Measurements from ENCODE around the gene AP1G2.
"Not testable (repeated sequence)": the region's sequence is repeated elsewhere in the genome, so short reads cannot be mapped to it uniquely, and the experiment has no call there.

AP1G2 gene

GRCh38 chr14:23610815-23611289, 43.3 kb upstream of the AP1G2 start:
- DNase-seq (ENCODE audit: low read depth) = no peak

GRCh38 chr14:23610090-23610814, 42.7 kb upstream of the AP1G2 start:
- H3K4me3 ChIP-seq (ENCODE audit: low read depth, low read length) = no peak overlapping the region

More at GRCh38 chr14:23610815-23611289, 43.3 kb upstream of the AP1G2 start:
- no peak for TF ChIP-seq CTCF (IDR thresholded peaks at IDR 0.05; ENCODE audit: insufficient read depth, low read depth, low read length, missing control alignments)
- no peak overlapping the region for H3K4me3 ChIP-seq (ENCODE audit: low read depth, low read length)

GRCh38 chr14:23609411-23610089, 42.0 kb upstream of the AP1G2 start:
- not testable (repeated sequence) for DNase-seq (ENCODE audit: low read depth); H3K4me3 ChIP-seq (ENCODE audit: low read depth, low read length)

More at GRCh38 chr14:23610090-23610814, 42.7 kb upstream of the AP1G2 start:
- no peak for TF ChIP-seq CTCF (IDR thresholded peaks at IDR 0.05; ENCODE audit: insufficient read depth, low read depth, low read length, missing control alignments)
- no peak for DNase-seq (ENCODE audit: low read depth)

GRCh38 chr14:23609001-23609400, 41.4 kb upstream of the AP1G2 start:
- TF ChIP-seq CTCF (IDR thresholded peaks at IDR 0.05; ENCODE audit: insufficient read depth, low read depth, low read length, missing control alignments) = no peak
- H3K4me3 ChIP-seq (ENCODE audit: low read depth, low read length) = no peak overlapping the region
- DNase-seq (ENCODE audit: low read depth) = no peak

- no peak for DNase-seq (ENCODE audit: low read depth)
These were observed 40.9 kb upstream of the AP1G2 start for GRCh38 chr14:23608454-23608853.

GRCh38 chr14:23605931-23606585, 38.5 kb upstream of the AP1G2 start:
- no peak for TF ChIP-seq CTCF (IDR thresholded peaks at IDR 0.05; ENCODE audit: insufficient read depth, low read depth, low read length, missing control alignments)
- peak; percentile 85 for DNase-seq (ENCODE audit: low read depth)
- no peak overlapping the region; the same call in 1 of the 2 replicates for H3K4me3 ChIP-seq (ENCODE audit: low read depth, low read length)

More at GRCh38 chr14:23608454-23608853, 40.9 kb upstream of the AP1G2 start:
- no peak overlapping the region for H3K4me3 ChIP-seq (ENCODE audit: low read depth, low read length)
- TF ChIP-seq CTCF (IDR thresholded peaks at IDR 0.05; ENCODE audit: insufficient read depth, low read depth, low read length, missing control alignments) = no peak

GRCh38 chr14:23604675-23605170, 37.1 kb upstream of the AP1G2 start:
- H3K4me3 ChIP-seq (ENCODE audit: low read depth, low read length) = no peak overlapping the region
- DNase-seq (ENCODE audit: low read depth) = no peak
- no peak for TF ChIP-seq CTCF (IDR thresholded peaks at IDR 0.05; ENCODE audit: insufficient read depth, low read depth, low read length, missing control alignments)

Measured in GM12865 (cell line).